HG02798 (cell line): ENCODE data around the gene SOX4.
"Not testable (repeated sequence)": the region's sequence is repeated elsewhere in the genome, so short reads cannot be mapped to it uniquely, and the experiment has no call there.

Source experiments
- ATAC-seq: cut with Tn5 transposase; IDR thresholded peaks from one replicate; pipeline ENCODE4 v1.9.1; 2021; ENCODE audit warnings: mild to moderate bottlenecking; ENCODE audit not compliant: unreplicated experiment, poor library complexity

SOX4 gene

GRCh38 chr6:21593412-21593926, at the start of gene SOX4:
Gene SOX4, plus strand, starts transcription at chr6:21593751. Its CDS starts 784 bp downstream, at chr6:21594535.
- ATAC-seq, result peak; percentile 75

- ATAC-seq, result not testable (repeated sequence)
Observed at GRCh38 chr6:21552286-21552685, 41.3 kb upstream of the SOX4 start.

- ATAC-seq, result no peak
Observed at GRCh38 chr6:21554286-21554685, 39.3 kb upstream of the SOX4 start.

- ATAC-seq, result no peak
Observed at GRCh38 chr6:21555197-21555596, 38.4 kb upstream of the SOX4 start.

- ATAC-seq, result no peak
Observed at GRCh38 chr6:21556511-21556910, 37.0 kb upstream of the SOX4 start.

GRCh38 chr6:21556968-21557721, 36.4 kb upstream of the SOX4 start:
- no peak for ATAC-seq

- ATAC-seq, result no peak
Observed at GRCh38 chr6:21559238-21559637, 34.3 kb upstream of the SOX4 start.

- ATAC-seq, result peak; percentile 39
Observed at GRCh38 chr6:21560249-21560648, 33.3 kb upstream of the SOX4 start.

- ATAC-seq, result no peak
Observed at GRCh38 chr6:21565431-21565830, 28.1 kb upstream of the SOX4 start.

- no peak for ATAC-seq
Observed at GRCh38 chr6:21578523-21578922, 15.0 kb upstream of the SOX4 start.

- ATAC-seq, result no peak
Observed at GRCh38 chr6:21582651-21583050, 10.9 kb upstream of the SOX4 start.

- no peak for ATAC-seq
Observed at GRCh38 chr6:21586300-21586699, 7.3 kb upstream of the SOX4 start.

- no peak for ATAC-seq
Observed at GRCh38 chr6:21586740-21587178, 6.8 kb upstream of the SOX4 start.

GRCh38 chr6:21587179-21587960, 6.2 kb upstream of the SOX4 start:
- ATAC-seq, result peak; percentile 37

GRCh38 chr6:21587961-21588480, 5.5 kb upstream of the SOX4 start:
- peak; percentile 43 for ATAC-seq

GRCh38 chr6:21588481-21589351, 4.8 kb upstream of the SOX4 start:
- peak; percentile 31 for ATAC-seq

GRCh38 chr6:21589352-21590345, 3.9 kb upstream of the SOX4 start:
- ATAC-seq, result peak; percentile 31

GRCh38 chr6:21590346-21590745, 3.2 kb upstream of the SOX4 start:
- ATAC-seq, result no peak

- no peak for ATAC-seq
Observed at GRCh38 chr6:21591446-21591845, 2.1 kb upstream of the SOX4 start.
